ENCODE data around the gene SMIM38.

SMIM38 gene

GRCh38 chr11:69155302-69156234, at the start of gene SMIM38:
TSS of gene SMIM38 (plus strand) at chr11:69155935. CDS start at chr11:69157847, 1,912 bp downstream.
- no peak for TF ChIP-seq CTCF (IDR thresholded peaks at IDR 0.05; ENCODE audit: insufficient read depth, missing control alignments)
- DNase-seq (ENCODE audit: insufficient read length, low spot score): no peak
- no peak for FAIRE-seq

- FAIRE-seq (no peak), DNase-seq (ENCODE audit: insufficient read length, low spot score) (no peak)
- no peak for TF ChIP-seq CTCF (IDR thresholded peaks at IDR 0.05; ENCODE audit: insufficient read depth, missing control alignments)
Measured at GRCh38 chr11:69106031-69106811, 49.5 kb upstream of the SMIM38 start.

- DNase-seq (ENCODE audit: insufficient read length, low spot score): no peak
- TF ChIP-seq CTCF (IDR thresholded peaks at IDR 0.05; ENCODE audit: insufficient read depth, missing control alignments): no peak
Measured at GRCh38 chr11:69107413-69107812, 48.3 kb upstream of the SMIM38 start.

GRCh38 chr11:69108030-69108429, 47.7 kb upstream of the SMIM38 start:
- FAIRE-seq: no peak
- no peak for TF ChIP-seq CTCF (IDR thresholded peaks at IDR 0.05; ENCODE audit: insufficient read depth, missing control alignments)
- DNase-seq (ENCODE audit: insufficient read length, low spot score): no peak

More at GRCh38 chr11:69107413-69107812, 48.3 kb upstream of the SMIM38 start:
- FAIRE-seq: no peak

GRCh38 chr11:69108559-69108958, 47.2 kb upstream of the SMIM38 start:
- TF ChIP-seq CTCF (IDR thresholded peaks at IDR 0.05; ENCODE audit: insufficient read depth, missing control alignments): no peak
- no peak for FAIRE-seq

GRCh38 chr11:69109101-69109500, 46.6 kb upstream of the SMIM38 start:
- DNase-seq (ENCODE audit: insufficient read length, low spot score) (no peak), FAIRE-seq (no peak)
- TF ChIP-seq CTCF (IDR thresholded peaks at IDR 0.05; ENCODE audit: insufficient read depth, missing control alignments): no peak

More at GRCh38 chr11:69108559-69108958, 47.2 kb upstream of the SMIM38 start:
- DNase-seq (ENCODE audit: insufficient read length, low spot score): no peak
